ENCODE results near the gene IGF2.
A peak's percentile ranks its signal among the peaks of the same experiment; 100 is the strongest.
"Not testable (repeated sequence)": the region's sequence is repeated elsewhere in the genome, so short reads cannot be mapped to it uniquely, and the experiment has no call there.

Gene IGF2

DNA sequence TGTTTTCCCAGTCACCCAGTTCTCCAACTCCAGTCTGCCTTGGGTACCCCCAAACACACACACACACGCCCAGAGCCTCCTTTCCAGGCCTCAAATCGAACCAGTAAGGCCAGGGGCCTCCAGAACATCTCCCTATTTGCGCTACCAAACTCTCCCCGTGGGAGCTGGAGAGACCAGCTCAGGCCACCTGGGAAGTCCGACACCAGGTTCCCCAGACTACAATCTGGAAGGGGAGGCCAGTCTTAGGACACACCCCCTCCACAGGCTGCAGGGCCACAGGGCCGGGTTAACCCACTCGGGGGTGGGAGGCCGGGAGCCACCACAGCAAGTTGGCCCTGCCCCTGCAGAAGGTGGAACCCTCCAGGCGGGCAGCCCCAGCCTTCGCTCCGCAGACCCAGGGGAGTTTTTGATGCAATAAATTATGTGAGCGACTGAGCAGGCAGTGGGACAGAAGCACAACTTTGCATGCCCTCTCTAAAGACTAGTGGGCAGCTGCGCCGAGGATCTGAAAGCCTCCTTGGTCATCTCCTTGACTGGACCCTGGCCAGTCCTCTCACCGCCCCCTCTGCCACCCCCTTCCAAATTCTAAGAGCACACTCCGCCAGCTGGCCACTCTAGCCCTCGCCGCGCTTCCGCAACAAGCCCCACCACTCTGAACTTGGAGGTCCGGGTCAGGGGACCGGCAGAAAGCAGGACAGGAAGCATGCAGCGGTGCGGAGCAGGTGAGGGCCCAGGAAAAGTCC is 2.8 kb downstream of the IGF2 start:
- DNase-seq = peak; percentile 36

DNA sequence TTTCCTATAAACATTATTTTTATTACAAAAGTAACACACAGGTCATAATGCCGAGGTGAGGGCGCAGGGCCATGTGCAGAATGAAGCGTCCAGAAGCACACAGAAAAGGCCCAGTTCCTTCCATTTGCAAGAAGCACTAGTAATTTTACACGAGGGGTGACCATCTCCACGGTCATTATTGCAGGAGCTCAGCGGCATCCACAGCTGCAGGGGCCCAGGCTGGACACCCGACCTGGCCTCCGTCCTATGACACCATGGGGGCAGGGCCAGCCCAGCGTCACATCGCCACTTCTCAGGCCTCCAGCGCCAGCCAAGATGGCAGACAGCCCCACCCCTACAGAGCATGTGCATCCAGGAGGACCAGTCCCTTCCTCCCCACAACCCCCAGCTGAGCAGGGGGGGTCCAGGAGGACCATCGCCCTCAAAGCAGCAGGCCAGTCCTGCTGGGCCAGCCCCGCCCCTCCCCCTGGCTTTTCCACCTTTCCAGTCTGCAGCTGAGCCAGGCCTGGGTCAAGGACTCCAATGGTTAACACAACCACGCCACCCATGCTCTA is 3.5 kb downstream of the IGF2 start:
- peak; percentile 38 for DNase-seq

DNA sequence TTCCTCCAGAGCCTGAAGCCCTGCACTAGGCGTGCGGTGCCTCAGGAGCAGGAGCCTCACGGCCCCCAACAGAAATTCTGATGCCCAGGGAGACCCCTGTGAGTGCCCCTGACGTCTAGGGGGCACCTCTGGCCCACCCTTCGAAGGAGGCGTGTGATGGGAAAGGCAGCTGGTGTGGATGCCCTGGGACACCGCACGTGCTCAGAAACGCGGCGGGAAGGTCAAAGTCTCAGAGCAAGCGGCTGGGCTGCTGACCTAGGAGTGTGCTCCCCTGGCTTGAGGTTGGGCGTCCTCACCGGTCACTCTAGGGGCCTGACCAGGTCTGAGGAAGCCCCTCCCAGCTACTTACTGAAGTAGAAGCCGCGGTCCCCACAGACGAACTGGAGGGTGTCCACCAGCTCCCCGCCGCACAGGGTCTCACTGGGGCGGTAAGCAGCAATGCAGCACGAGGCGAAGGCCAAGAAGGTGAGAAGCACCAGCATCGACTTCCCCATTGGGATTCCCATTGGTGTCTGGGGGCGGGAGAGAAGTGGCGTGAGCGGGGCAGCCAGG is 4.1 kb downstream of the IGF2 start:
- DNase-seq = no peak

DNA sequence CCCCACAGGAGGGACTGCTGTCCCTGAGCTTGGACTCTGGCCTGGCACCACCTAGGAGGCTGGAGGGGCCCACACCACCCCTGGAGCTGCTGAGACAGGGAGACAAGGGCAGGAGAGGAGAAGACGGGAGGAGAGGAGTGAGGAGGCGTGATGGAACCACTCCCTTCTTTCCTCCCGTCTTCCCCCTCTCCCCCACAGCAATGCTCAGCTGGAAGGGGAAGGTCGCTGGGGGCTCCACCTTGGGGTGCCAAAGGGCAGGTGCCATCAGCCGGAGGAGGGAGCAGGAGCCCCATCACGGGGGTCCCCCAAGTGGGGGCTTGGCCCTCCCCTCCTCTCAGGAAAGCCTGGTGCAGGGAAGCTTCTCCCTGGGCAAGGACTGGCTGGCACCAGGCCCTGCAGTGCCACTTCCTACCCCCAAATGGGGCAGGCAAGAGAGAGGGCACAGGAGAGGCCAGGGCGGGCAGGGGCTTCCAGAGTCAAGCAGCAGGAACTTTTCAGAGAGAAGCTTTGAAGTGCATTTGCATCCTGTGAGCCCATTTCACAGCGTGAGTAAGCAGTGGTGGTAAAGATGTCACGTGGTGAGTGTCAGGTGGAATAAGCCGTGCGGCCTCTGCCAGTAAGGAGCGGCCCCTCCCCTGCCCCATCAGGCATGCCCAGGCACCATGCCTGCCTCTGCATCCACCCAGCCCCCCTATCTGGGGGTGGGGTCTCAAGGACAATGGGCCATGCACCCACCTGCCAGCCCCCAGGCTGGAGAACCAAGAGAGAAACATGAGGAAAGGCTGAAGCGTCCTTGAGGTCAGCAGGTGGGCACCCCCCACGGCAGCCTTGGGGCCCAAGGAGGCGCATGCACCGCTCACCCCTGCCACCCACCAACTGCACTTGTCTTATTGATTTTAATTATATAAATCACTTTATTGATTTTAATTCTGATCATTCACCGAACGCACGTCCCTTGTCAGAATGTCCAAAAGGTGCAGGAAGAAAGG is 4.9 kb downstream of the IGF2 start:
- DNase-seq = no peak

DNA sequence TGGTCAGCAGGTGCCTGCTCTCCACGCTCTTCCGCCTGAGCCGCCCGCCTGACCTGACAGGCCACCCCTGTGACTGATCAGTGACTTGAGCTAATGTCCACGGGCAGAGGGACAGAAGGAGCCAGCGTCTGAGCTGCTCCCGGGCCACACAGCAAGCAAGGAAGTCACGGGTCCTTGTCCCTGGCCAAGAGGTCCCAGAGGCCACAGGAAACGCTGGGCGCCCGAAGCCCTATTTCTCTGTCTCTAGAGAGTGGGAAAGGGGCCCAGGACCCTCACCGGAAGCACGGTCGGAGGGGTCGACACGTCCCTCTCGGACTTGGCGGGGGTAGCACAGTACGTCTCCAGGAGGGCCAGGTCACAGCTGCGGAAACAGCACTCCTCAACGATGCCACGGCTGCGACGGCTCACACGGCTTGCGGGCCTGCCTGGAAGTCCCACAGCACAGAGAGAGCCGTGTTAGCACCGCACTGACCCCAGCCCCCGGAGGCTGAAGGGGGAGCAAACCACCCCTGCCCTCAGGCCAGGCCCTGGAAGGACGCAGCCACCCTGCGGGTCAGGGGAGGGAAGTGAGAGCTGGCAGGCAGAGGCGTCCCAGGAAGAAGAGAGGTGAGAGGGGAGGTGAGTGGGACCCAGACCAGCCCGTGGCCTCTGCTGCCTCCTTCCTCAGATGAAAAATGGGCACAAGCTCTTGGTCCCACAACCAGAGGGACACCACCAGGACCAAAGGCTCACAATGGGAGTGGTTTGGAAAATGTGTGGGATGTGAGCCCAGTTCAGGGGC is 5.8 kb downstream of the IGF2 start:
- no peak for DNase-seq

DNA sequence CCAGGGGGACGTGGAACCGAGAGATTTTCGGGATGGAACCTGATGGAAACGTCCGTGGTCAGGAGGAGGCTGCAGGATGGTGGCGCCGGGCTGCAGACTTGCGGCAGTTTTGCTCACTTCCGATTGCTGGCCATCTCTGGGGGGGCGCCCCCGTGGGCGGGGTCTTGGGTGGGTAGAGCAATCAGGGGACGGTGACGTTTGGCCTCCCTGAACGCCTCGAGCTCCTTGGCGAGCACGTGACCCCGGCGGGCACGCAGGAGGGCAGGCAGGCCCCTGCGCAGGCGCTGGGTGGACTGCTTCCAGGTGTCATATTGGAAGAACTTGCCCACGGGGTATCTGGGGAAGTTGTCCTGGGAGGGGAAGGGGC is 6.3 kb downstream of the IGF2 start:
- peak; percentile 48 for DNase-seq

DNA sequence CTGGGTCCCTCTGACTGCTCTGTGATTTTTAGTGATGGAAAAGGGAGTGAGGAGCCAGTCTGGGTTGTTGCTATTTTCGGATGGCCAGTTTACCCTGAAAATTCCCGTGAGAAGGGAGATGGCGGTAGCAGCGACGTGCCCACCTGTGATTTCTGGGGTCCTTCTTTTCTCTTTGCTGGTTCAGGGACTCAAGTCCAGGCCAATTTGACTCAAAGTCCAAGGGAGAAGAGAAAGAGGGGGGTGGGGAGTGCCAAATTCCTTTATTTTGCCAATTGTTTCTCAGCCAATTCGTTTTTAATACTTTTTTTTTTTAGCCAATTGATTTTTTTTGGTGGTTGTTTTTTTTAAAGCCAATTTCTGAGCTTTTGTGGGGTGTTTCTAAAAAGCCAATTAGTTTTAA is 6.9 kb downstream of the IGF2 start:
- DNase-seq = no peak

DNA sequence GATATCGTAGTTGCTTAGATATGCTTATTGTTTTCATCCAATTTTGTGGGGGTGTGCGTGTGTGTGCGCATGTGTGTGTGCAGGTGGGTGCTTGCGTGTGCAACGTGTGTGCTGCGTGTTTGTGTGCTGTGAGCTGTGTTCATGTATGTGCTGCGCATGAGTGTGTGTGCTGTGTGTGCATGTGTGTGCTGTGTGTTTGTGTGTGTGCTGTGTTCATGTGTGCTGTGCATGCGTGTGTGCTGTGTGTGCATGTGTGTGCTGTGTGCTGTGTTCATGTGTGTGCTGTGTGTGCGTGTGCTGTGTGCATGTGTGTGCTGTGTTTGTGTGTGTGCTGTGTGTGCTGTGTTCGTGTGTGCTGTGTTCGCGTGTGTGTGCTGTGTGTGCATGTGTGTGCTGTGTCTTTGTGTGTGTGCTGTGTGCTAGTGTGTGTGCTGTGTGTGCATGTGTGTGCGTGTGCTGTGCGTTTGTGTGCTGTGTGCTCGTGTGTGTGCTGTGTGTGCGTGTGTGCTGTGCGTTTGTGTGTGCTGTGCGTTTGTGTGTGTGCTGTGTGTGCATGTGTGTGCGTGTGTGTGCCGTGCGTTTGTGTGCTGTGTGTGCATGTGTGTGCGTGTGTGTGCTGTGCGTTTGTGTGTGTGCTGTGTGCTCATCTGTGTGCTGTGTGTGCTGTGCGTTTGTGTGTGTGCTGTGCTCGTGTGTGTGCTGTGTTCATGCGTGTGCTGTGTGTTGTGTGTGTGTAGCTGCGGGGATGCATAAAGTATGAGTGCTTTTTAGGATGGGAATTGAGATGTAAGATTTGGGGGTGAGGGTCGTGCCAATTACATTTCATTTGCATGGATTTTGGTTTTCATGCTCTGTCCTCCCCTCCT is 7.6 kb downstream of the IGF2 start:
- no peak for DNase-seq

DNA sequence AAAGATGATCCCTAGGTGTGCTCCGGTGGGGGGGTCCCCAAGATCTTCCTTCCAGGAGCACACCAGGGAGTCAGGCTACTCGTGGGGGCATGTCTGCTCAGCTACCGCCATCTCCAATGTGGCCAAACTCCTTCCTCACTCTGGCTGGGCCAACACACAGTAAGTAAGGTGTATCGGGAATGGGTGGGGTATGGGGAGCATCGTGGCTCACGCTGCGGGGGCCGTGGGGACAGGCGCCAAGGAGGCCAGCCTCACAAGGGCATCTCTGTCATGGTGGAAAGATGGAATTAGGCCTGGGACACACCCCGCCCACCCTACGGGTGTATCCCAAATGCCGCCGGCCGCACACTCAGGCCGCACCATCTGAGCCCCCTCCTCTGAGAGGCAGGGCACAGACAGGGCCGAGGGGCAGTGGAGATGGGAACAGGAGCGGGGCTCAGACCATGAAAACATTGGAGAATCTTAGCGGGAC is 8.3 kb downstream of the IGF2 start:
- no peak for DNase-seq

DNA sequence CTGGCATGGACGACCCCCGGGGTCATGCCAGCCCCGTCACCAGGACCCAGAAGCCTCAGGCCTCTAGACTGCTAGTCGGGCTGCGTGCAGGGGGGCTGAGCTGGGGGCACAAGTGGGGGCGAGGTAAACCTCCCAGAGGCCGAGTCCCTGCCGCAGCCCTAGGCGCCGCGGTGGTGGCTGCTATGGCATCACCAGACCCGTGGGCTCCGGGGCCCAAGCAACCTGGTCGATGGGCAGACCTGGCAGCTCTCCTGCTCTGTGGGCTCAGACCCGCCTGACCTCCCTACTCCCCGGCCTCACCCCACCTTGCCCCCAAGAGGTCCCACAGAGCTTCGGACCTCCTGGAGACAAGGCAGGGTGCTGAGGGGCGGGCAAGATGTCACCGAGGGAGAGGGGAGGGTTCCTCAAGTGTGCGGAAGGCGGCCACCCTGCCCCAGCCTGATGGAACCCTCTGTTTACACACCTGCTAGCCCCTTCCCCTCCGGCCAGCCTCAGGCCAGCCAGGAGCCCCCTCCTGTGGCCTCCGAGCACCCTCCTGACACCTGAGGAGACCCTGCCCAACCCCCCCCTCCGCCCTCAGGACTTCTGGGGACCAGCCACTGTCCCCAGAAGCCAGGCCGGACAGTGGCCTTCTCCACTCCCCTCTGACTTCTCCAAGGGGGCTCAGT is 9.4 kb downstream of the IGF2 start:
- no peak for DNase-seq

DNA sequence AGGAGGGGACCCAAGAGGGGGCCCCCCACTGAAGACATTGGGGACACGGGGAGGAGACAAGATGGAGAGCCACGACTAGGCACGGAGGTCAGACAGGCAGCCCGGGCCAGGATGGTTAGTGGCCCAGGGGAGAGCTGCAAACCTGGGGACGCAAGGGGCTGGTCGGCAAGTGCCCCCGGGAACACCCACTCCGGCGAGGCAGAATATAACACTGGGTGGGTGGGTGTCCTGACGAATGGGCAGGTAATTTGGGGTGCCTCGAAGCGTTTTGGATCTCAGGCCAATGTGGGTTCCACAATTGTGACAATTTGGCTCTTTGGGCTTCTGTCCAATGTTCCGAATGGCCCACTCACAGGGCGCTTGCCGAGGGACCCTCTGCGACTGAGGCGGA is 9.9 kb downstream of the IGF2 start:
- no peak for DNase-seq

DNA sequence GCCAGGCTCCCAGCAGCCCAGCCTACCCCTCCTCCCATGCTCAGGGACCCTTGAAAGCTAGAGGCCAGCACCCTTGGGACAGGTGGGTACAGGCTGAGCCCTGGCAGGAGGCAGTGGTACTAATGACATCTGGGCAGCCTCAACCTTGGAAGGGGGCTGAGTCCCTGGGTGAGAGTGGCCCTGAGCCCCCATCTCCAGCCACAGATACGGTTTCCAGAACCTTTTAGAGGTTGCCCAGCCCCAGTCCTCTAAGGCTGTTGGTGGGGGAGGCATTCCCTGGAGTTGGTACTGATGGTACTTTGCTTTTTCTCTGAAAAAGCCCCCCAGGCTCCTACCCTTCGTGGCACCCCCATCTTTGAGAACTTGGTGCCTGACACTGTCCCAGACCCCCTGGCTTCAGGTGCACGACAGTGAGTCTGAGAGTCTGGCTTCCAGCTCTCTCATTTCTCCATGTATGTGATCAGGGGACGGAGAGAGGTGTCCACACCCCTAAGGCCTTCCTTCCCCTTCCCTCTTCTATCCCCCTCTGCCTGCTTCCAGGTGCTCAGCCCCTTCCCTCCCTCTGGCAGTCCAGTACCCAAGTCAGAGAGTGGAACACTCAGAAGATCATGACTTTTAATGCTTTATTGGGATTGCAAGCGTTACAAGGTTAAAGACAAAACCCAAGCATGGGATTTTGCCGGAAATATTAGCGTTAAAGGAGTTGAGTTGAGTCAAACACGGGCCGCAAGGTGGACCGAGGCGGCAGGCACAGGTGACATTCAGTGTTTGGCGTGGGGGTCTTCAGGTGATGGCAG is 10.5 kb downstream of the IGF2 start:
- no peak for DNase-seq

DNA sequence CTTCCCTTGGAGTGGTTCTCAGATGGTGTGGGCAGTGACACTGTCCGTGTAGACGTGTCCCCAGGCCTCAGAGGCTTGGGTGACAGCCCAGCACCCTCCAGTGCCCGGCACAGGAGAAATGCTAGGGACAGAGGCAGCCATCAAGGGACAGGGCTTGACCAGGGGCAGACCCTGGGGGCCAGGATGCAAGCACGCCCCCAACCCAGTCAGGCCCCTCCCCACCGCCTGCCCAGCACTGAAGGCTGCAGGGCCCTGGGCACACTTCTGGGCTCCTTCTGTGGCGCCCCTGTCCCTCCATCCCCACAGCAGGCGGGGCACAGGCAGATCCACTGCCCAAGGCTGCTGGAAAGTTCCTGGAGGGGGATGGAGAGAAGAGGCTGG is 11.1 kb downstream of the IGF2 start:
- DNase-seq = no peak

DNA sequence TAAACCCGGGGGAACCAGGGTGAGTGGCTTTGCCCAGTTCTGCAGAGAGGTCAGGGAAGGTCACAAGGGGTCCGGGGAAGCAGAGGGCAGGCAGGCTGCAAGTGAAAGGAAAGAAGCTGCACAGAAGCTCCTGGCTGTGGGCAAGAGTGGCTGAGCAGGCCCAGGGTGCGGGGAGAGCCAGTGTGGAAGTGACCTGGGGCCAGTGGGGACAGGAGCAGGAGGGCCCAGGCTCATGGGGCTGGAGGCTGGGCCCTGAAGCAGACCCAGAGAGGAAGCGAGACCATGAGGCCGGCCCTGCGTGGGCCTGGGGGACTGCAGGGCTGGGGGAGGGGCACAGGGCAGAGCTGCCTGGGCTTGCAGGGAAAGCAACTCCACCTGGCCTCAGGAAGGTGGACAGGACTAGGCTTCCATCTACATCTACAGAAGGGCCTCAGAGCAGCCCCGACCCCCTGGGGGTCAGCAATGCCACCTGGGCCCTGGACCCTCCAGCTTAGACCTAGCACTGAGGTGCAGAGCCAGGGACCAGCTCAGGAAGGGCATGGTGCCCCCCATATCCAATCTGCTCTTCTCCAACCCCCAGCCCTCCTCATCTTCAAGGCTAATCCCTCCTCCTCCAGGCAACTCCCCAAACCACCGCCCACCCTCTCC is 11.6 kb downstream of the IGF2 start:
- no peak for DNase-seq

DNA sequence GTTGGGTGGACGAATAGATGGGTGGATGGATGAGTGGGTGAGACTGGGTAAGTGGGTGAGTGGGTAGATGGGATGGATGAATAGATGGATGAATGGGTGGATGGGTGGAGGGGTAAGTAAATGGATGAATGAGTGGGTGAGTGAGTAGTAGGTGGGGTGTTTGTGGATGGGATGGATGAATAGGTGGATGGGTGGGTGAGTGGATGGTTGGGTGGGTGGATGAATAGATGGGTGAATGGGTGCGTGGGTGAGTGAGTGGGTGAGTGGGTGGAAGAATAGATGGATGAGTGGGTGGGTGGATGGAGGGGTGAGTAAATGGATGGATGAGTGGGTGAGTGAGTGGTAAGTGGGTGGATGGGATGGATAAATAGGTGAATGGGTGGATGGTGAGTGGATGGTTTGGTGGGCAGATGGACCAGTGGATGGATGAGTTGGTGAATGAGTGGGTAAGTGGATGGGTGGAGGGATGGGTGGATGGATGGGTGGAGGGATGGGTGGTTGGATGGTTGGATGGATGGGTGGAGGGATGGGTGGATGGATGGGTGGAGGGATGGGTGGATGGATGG is 12.6 kb downstream of the IGF2 start:
- DNase-seq = no peak

DNA sequence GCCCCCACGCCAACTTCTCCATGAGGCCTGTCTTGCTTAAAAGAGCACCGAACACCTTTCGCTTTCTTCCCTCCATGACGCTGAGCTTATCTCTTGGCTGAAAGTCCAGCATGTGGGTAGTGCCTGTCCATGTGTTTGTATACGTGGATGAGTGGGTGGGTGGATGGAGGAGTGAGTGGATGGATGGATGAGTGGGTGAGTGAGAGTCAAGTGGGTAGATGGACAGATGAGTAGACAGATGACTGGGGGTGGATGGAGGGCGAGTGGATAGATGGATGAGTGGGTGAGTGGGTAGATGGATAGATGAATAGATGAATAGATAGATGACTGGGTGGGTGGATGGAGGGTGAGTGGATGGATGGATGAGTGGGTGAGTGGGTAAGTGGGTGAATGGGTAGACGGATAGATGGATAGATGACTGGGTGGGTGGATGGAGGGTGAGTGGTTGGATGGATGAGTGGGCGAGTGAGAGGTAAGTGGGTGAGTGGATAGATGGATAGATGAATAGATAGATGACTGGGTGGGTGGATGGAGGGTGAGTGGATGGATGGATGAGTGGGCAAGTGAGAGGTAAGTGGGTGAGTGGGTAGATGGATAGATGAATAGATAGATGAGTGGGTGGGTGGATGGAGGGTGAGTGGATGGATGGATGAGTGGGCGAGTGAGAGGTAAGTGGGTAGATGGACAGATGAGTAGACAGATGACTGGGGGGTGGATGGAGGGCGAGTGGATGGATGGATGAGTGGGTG is 14.3 kb downstream of the IGF2 start:
- not testable (repeated sequence) for DNase-seq

DNA sequence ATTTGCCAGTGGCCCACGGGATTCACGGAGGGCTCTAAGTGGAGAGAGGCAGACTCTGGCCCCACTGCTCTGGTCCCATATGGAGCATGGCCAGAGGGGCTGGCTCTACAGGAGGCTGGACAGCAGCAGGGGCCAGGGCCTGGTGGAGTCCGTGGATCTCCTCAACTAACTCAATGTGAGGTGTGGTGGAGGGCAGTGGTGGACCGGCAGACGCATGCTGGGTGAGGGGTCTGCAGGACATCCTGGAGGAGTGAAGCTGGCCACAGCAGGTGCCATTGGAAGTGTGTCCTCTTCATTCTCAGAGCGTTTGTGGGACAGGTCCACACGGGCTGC is 15.6 kb downstream of the IGF2 start:
- no peak for DNase-seq
